Activated naive CD4-positive, alpha-beta T cell treated with anti-CD3 and anti-CD28 coated beads, Interleukin-2, amount 50 U/mL, for 24 hours (primary cell): ENCODE results near the gene CD79A.
"Not testable (repeated sequence)": the region's sequence is repeated elsewhere in the genome, so short reads cannot be mapped to it uniquely, and the experiment has no call there.

ENCODE experiments used
- H3K27ac Mint-ChIP-seq: one replicate; pipeline ENCODE4 v1.8.0; 2021; ENCODE audit warnings: mild to moderate bottlenecking, mixed read lengths
- H3K27me3 Mint-ChIP-seq: one replicate; pipeline ENCODE4 v1.8.0; 2021; ENCODE audit warnings: mixed read lengths
- H3K36me3 Mint-ChIP-seq: one replicate; pipeline ENCODE4 v1.8.0; 2021; ENCODE audit warnings: mixed read lengths
- H3K4me1 Mint-ChIP-seq: one replicate; pipeline ENCODE4 v1.8.0; 2021; ENCODE audit warnings: mixed read lengths
- H3K4me3 Mint-ChIP-seq: one replicate; pipeline ENCODE4 v1.8.0; 2021; ENCODE audit warnings: mild to moderate bottlenecking, mixed read lengths
- H3K9me3 Mint-ChIP-seq: one replicate; pipeline ENCODE4 v1.8.0; 2021; ENCODE audit warnings: mixed read lengths

Gene CD79A

DNA sequence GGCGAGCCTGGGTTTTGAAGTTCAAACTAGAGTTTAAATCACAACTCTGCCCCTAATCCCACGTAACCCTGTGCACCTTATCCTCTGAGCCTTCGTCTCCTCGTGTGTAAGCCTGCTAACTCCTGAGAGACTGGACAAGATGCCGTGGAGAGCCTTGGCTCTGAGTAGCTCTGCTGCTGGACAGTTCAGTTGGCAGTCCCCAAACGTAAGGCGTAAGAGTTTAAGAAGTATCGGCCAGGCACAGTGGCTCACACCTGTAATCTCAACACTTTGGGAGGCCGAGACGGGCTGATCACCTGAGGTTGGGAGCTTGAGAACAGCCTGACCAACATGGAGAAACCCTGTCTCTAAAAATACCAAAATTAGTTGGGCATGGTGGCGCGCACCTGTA lies 4.7 kb upstream of the CD79A start:
- Mint-ChIP-seq H3K4me3 (peak overlapping the region; percentile 57), H3K27me3 (no peaks in the 10 kb centered on the region), H3K27ac (peak overlapping the region; percentile 89), H3K36me3 (peaks cover 15% of the 10 kb centered on the region), H3K9me3 (no peaks in the 10 kb centered on the region), H3K4me1 (peaks cover 79% of the 10 kb centered on the region)

DNA sequence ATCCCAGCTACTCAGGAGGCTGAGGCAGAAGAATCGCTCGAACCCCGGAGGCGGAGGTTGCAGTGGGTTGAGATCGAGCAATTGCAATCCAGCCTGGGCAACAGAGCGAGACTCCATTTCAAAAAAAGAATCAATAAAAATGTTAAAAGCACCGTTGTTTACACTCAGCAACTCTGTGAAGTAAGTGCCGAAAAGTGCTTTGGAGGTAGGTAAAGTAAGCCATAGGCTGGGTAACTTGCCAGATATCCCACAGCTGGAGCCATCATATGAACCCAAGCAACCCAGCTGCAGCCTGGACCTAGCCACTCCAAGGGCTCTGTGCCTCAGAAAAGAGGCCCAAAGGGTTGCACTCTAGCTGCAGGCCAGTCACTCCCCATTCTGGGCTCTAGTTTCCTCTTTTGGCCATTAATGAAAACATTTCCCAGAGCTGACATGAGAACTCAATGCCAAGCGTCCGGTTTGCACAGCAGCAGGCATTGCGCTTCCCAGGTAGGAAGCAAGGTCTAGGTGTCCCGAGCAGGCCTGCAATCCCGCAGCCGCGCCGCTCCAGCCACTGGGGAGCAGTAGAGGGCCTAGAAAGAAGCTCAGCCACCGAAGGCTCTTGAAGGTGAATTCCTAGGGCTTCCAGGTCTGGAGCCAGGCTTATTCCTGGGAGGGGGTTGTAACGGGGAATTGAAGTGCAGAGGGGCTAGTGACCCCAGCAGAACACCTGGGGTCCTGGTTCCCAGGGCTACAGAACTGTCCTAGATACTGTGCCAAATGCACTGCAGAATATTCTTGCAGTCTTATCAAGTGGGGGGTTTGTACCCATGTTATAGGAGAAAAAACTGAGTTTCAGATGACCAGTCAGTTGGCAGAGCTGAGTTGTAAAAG lies 4.1 kb upstream of the CD79A start:
- H3K36me3 Mint-ChIP-seq = peaks cover 12% of the 10 kb centered on the region
- no peaks in the 10 kb centered on the region for H3K9me3 Mint-ChIP-seq
- H3K27ac Mint-ChIP-seq = peak overlapping the region; percentile 89
- peak overlapping the region; percentile 58 for H3K4me3 Mint-ChIP-seq
- H3K4me1 Mint-ChIP-seq = peaks cover 80% of the 10 kb centered on the region
- no peaks in the 10 kb centered on the region for H3K27me3 Mint-ChIP-seq

DNA sequence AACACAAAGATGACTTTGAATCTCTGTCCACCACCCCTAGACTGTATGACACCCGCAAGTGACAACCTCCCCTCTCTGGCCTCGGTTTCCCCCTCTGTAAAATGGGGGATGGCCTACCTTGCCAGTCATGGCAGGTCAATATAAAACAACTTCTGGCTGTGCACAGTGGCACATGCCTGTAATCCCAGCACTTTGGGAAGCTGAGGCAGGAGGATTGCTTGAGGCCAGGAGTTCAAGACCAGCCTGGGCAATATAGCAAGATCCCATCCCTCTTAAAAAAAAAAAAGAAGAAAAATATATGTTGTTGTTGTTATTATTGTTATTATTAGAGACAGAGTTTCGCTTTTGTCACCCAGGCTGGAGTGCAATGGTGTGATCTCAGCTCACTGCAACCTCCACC lies 1.1 kb upstream of the CD79A start:
- H3K27ac Mint-ChIP-seq = peak overlapping the region; percentile 98
- H3K4me3 Mint-ChIP-seq = peak overlapping the region; percentile 63
- H3K9me3 Mint-ChIP-seq, H3K27me3 Mint-ChIP-seq, H3K36me3 Mint-ChIP-seq: not testable (repeated sequence)
- H3K4me1 Mint-ChIP-seq = peaks cover 82% of the 10 kb centered on the region

DNA sequence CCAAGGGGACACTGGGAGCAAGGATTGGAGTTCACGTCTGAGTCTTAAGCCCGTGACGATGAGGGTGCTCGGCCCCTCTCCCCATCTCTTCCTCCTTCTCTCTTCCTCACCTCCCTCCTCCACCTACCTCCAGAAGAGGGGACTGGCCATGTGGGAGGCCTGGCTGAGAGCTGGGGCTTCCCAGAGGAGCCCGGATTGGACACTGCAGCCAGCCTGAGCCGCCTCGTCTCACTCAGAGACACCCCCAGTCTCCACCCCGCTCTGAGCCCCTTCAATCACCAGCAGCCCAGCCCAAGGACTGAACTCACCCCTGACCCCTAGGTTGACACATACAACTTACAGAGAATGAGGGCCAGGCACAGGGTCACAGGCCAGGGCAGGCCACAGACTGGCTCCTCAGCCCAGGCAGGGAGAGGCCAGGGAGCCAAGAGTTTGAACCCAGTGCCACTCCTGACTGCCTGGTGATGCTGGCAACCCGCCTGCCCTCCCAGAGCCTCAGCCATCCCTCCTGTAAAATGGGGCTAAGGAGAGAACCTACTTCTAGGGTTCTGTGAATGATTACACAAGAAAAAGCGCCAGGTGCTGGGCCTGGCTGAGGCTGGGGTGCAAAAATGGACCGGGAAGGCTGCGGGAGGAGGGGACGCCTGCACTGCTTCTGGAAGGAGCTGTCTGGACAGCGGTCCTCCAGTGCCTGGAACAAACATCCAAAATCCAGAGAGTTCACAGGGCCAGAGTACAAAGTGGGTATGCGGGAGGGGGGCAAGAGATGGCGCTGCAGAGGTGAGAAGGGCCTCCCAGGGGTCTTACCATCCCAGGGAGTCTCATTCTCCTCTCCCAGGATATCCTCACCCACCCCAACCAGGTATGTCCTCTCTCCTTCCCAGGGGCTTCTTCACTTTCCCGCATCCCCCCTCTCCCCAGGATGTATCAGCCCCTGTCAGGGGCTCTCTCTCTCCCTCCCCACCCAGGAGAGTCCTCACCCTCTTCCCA lies 1.1 kb downstream of the CD79A start:
- H3K4me1 Mint-ChIP-seq = peaks cover 73% of the 10 kb centered on the region

DNA sequence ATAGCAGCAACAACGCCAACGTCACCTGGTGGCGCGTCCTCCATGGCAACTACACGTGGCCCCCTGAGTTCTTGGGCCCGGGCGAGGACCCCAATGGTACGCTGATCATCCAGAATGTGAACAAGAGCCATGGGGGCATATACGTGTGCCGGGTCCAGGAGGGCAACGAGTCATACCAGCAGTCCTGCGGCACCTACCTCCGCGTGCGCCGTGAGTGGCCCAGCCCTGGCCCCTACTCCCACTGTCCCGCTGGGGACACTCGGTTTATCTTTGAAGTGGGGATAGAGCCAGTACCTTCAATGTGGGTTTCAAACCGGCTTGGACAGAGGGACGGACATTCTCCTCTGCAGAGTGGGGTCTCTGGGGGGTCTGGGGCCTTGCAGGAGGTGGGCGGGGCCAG lies 2.0 kb downstream of the CD79A start:
- H3K9me3 Mint-ChIP-seq = no peaks in the 10 kb centered on the region
- peaks cover 6% of the 10 kb centered on the region for H3K36me3 Mint-ChIP-seq
- no peaks in the 10 kb centered on the region for H3K27me3 Mint-ChIP-seq
- no peak overlapping the region for H3K4me3 Mint-ChIP-seq
- H3K27ac Mint-ChIP-seq = peak overlapping the region; percentile 46
- H3K4me1 Mint-ChIP-seq = peaks cover 70% of the 10 kb centered on the region

More for the DNA sequence above, 1.1 kb downstream of the CD79A start:
- Mint-ChIP-seq H3K27ac (peak overlapping the region; percentile 74), H3K36me3 (peaks cover 2% of the 10 kb centered on the region), H3K9me3 (no peaks in the 10 kb centered on the region), H3K4me3 (peak overlapping the region; percentile 30), H3K27me3 (no peaks in the 10 kb centered on the region)

DNA sequence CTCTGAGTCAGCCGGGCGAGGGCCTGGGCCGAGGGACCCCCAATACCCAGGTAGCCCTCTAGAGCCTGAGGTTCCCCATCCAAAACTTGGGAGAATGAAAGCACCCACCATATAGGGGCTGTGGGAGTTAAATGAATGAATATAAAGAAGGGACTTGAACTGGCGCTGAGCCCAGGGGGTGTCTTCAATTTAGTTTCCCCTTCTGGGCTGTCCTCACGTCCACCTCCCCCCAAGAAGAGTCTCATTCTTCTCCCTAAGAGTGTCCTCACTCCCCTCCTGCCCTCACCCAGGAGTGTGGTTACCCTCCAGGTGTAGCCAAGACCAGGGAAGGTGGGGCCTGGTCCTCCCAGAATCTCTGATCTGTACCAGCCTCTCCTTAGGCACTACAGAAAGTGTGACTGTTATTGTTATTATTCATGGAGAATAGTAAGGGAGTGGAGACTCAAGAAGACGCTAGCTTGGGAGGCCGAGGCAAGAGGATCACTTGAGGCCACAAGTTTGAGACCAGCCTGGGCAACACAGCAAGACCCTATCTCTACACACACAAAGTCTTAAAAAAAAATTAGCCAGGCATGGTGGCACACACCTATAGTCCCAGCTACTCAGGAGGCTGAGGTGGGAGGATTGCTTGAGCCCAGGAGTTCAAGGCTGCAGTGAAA lies 2.7 kb downstream of the CD79A start:
- Mint-ChIP-seq H3K9me3 (no peaks in the 10 kb centered on the region), H3K27me3 (no peaks in the 10 kb centered on the region), H3K36me3 (peaks cover 6% of the 10 kb centered on the region), H3K4me3 (peak overlapping the region; percentile 39), H3K4me1 (peaks cover 67% of the 10 kb centered on the region), H3K27ac (peak overlapping the region; percentile 93)

DNA sequence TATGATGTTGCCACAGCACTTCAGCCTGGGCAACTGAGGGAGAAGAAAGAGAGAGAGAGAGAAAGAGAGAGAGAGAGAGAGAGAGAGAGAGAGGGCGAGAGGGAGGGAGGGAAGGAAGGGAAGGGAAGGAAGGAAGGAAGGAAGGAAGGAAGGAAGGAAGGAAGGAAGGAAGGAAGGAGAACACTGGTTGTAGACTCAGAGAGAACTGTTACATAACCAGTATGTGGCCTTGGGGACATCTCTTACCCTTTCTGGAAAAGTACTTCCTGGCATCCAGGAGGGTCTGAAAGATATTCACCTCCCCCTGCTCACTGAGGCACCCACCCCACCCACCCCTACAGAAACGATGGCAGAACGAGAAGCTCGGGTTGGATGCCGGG lies 3.2 kb downstream of the CD79A start:
- H3K27ac Mint-ChIP-seq = peak overlapping the region; percentile 93
- peak overlapping the region; percentile 39 for H3K4me3 Mint-ChIP-seq
- H3K9me3 Mint-ChIP-seq = no peaks in the 10 kb centered on the region
- H3K4me1 Mint-ChIP-seq = peaks cover 68% of the 10 kb centered on the region
- H3K27me3 Mint-ChIP-seq = no peaks in the 10 kb centered on the region
- peaks cover 6% of the 10 kb centered on the region for H3K36me3 Mint-ChIP-seq

DNA sequence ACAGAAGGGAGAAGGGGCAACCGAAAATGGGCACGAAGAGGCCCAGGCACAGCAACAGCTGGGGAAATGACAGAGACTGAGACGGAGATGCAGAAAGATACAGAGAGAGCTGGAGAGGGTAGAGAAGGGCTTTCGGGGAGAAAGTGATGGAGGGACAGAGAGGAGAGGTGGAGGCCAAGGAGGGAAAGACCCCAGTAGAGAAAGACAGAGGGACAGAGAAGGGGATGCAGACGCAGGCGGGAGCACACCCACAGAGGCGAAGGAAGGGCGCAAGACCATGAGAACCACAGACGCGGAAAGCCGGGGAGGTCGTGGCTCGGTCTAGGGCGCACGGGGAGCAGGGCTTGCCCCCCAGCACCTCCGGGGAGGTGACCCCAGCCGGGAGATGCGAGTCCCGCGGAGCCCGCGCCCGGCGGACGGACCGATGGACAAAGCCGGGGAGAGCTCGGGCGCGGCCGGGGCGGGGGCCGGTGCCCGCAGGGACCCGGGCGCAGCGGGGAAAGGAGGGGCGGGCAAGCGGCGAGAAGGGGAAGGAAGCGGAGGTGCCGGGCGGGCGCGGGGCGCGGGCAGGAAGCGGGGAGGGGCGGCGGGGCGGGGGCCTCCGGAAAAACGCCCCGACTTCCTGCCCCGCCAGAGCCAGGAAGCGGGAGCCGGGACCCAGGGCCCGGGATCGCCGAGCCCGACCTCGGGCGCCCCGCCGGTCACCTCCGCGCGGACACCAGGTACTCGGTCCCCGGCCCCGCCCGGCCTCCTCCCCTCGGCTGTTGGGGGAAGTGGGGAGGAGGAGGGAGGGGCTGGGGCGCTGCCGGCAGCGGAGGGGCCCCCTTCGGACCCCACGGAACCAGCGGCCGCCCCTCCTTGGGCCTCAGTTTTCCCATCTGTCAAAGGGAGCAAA lies 5.7 kb downstream of the CD79A start, which contains the start of gene ARHGEF1:
ARHGEF1 (plus strand) TSS at position 617 of the 895 bp plus-strand sequence. CDS start 4,899 bp downstream, outside the sequence.
- Mint-ChIP-seq H3K4me3 (peak within 1 kb of the TSS; percentile 95), H3K27ac (peak within 1 kb of the TSS; percentile 99), H3K27me3 (no peaks in the 10 kb centered on the region), H3K4me1 (peaks cover 62% of the 10 kb centered on the region), H3K36me3 (peaks cover 6% of the 10 kb centered on the region), H3K9me3 (no peaks in the 10 kb centered on the region)

DNA sequence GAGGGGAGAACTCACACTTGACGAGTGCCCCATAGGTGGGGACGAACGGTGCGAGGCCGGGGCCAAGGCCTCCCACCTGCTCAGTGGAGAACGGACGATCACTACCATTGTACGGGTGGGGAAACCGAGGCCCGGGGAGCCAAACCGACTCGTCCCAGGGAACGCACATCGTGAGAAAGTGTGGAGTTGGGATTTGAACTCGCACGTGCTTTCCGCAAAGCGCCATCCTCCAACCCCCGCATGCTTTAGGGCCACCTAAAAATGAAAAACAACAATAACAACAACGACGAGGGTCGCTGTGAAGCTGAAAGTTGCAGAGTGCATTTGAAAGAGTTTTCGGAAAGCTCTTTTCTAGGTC lies 6.4 kb downstream of the CD79A start:
- H3K27ac Mint-ChIP-seq = peak overlapping the region; percentile 99
- peak overlapping the region; percentile 85 for H3K4me3 Mint-ChIP-seq
- peaks cover 62% of the 10 kb centered on the region for H3K4me1 Mint-ChIP-seq
- H3K9me3 Mint-ChIP-seq = no peaks in the 10 kb centered on the region
- H3K36me3 Mint-ChIP-seq = peaks cover 10% of the 10 kb centered on the region
- H3K27me3 Mint-ChIP-seq = no peaks in the 10 kb centered on the region

DNA sequence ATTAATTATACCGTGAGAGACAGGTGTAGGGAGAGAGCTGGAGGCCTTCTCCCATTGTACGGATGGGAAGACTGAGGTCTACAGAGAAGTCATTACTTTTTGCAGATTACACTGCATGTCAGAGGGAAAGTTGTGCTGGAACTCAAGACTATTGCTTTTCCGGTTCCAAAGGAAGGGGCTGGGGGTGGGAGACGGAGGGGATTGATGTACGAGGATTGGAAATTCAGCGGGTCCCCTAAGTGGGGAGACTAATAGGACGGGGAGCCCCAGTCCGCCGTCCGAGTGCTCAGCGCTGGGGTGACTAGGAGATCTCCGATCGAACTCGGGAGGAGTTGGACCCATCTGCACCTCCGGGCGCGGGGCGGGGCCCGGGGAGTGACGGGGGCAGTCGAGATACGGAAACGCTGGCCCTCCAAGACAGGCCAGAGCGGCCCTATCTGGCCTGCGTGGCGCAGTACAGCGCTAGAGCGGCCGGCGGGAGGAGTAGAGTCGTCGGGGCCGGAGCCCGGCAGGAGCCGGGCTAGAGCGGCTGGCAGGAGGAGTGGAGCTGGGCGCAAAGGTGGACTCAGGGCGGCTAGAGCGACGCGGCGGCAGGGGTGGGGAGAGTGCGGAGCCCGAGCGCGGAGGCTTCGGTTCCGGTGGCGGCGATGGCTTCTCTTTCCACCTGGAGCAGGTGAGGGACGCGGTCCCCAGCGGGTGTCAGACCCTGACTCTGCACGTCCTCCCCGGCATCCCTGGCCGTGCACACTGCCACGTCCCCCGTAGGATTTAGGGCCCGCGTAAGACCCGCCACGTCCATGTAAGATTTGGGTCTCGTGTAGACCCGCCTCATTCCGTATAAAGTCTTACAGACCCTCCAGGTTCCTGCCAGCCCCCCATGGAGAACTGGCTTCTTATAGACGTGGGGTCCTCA lies 7.0 kb downstream of the CD79A start:
- no peaks in the 10 kb centered on the region for H3K27me3 Mint-ChIP-seq

DNA sequence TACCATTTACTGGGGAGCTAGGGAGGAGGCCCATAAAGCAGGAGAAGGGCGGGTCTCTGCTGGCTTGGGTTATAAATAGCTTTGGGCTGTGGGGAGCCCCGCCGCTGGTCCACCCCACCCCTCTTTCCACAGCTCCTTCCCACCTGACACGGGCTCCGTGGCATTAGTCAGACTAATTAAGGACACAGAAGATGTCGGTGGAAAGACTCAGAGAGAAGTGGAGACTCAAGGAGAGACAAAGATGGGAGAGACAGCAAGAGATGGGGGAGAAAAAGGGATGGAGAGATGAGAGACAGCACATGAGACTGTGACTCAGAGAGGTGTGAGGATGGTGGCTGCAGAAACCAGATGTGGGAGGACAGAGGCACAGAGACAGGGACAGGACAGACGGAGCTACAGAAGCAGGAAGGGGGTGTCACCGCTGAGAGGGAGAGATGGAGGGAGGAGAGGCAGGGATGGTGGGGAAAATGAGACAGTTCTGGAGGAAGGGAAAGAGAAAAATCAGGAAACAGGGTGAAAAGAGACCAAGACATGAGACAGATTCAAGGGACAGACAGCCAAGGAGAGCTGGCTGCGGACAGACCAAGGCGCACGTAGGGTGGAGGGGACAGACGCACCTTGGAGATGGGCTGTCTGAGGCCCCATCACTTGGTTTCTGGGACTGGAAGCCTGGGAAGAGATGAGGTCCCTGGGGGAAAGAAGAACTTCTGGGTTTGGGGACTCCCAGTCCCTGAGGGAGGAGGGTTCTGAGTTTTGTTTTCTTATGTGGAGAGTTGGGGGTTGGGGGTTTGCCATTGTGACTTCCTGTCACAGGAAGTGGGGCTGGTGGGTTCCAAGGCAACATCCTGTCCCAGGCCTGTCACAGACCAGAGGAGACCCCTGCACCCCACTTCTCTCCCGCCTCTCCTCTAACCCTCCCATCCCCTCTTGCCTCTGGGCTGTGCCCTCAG lies 10.0 kb downstream of the CD79A start:
- Mint-ChIP-seq H3K4me3 (peak overlapping the region; percentile 85), H3K4me1 (peaks cover 58% of the 10 kb centered on the region), H3K9me3 (no peaks in the 10 kb centered on the region), H3K36me3 (peaks cover 14% of the 10 kb centered on the region), H3K27me3 (no peaks in the 10 kb centered on the region), H3K27ac (peak overlapping the region; percentile 80)

More for the DNA sequence above, 7.0 kb downstream of the CD79A start:
- peaks cover 10% of the 10 kb centered on the region for H3K36me3 Mint-ChIP-seq
- H3K4me1 Mint-ChIP-seq = peaks cover 62% of the 10 kb centered on the region
- H3K9me3 Mint-ChIP-seq = no peaks in the 10 kb centered on the region
- peak overlapping the region; percentile 99 for H3K27ac Mint-ChIP-seq
- peak overlapping the region; percentile 85 for H3K4me3 Mint-ChIP-seq

DNA sequence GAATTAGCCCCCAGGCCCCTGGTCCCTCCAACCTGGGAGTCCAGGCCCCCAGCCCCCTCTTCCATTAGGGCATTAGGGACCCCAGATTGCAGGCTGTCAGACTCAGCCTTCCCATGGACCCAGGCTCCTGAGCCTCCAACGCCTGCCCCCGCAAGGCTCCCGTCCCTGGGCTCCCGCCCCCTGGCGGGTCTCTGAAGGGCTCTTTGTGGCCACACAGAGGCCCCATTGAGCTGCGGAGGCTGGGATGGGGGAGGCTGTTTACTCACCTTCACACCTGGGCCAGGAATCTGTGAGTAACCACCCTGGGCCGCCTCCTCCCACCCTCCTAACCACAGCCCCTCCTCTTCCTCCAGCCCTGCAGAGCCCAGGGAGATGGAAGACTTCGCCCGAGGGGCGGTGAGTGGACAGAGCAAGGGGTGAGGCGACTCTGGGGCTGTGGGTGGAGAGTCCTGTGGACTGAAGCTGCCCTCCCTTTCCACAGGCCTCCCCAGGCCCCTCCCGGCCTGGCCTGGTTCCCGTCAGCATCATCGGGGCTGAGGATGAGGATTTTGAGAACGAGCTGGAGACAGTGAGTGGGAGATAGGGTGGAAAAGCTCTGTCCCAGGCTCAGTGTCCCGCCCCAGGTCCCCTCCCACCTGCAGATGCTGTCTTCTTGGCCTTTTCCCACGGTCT lies 10.8 kb downstream of the CD79A start:
- peaks cover 12% of the 10 kb centered on the region for H3K36me3 Mint-ChIP-seq
- peak overlapping the region; percentile 85 for H3K4me3 Mint-ChIP-seq

More for the DNA sequence above, 10.8 kb downstream of the CD79A start:
- H3K27ac Mint-ChIP-seq = peak overlapping the region; percentile 80
- no peaks in the 10 kb centered on the region for H3K27me3 Mint-ChIP-seq
- H3K9me3 Mint-ChIP-seq = no peaks in the 10 kb centered on the region
- H3K4me1 Mint-ChIP-seq = peaks cover 54% of the 10 kb centered on the region
